M059J (cell line): ENCODE results near the gene SAP130. TPM values are rescaled to one million over a fixed set of nuclear protein-coding genes. Genes with fewer than 3 reads are reported as not detected.

ENCODE experiments used
- DNase-seq: peaks from one replicate; pipeline ENCODE4 v3.0.0-alpha.2; 2012; ENCODE audit warnings: low read depth
- total RNA-seq: library from RNA; depleted of rRNA; stranded (reverse); fragments of >200 nt; shearing (Covaris generic); gene quantifications from 2 replicates; pipeline ENCODE4 v1.2.3, GENCODE V29; 2014; rRNA removed

Gene SAP130
- total RNA-seq, 1 experiment from 2014 or later, result 9.9 TPM

- DNase-seq, result no peak
Observed at GRCh38 chr2:127893494-127893893, 134.4 kb downstream of the SAP130 start.

DNA sequence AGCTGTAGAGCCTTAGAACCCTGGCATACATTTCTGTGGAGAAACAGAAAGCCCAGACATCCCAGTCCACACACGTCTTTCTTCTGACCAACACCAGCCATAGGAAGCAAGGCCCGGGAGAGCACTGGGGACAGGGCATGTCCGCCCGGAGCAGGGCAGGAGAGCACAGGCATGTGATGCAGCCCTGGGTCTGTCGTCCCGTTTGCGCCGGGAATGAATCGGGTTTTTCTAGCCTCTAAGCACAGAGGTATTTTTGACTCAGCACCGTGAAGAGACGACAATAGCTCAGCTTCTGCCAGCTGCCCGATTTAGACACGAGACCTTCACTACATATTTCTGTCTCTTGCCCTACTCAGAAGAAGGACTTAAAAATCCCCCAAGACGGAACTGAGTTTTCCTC lies 134.8 kb downstream of the SAP130 start:
- no peak for DNase-seq

DNA sequence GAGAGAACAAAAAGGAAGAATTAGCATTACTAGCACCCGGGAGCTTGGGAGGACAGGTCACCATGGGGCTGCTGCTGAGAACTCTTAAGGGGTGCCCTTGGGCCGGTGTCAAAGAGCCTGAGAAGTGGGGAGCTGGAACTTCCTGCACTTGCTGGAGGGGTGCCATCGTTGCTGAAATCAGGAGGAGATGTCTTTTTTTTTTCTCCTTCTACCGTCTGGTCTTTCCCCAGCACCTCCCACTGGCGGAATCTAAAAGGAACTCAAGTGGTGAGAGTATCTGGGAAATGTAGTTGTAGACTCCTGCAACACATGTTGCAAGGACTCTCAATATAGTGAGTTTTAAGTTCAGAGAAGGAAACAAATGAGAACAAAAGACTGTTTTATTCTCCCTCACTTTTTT lies 136.0 kb downstream of the SAP130 start:
- peak; percentile 9 for DNase-seq

Other genes with a start within 250 kb of the SAP130 start
- gene WDR33, start 216.9 kb downstream of the SAP130 start, total RNA-seq, result 13.6 and 26.4 TPM in 2 replicates
- 18.7 and 22.3 TPM in 2 replicates for gene POLR2D, start 169.9 kb downstream of the SAP130 start, total RNA-seq
- gene AMMECR1L, start 142.1 kb downstream of the SAP130 start, total RNA-seq, result 5.9 and 10.5 TPM in 2 replicates
- 33.0 and 61.2 TPM in 2 replicates for gene UGGT1, start 63.1 kb upstream of the SAP130 start, total RNA-seq